GM21717 (cell line): Measurements from ENCODE around the gene ARHGAP24.
"Not testable (repeated sequence)": the region's sequence is repeated elsewhere in the genome, so short reads cannot be mapped to it uniquely, and the experiment has no call there.

ENCODE experiments used
- ATAC-seq: cut with Tn5 transposase; IDR thresholded peaks from one replicate; pipeline ENCODE4 v1.9.1; 2021; ENCODE audit warnings: mild to moderate bottlenecking, moderate library complexity; ENCODE audit not compliant: unreplicated experiment

Gene ARHGAP24

GRCh38 chr4:85482010-85482738, 7.2 kb downstream of the ARHGAP24 start:
- ATAC-seq, result no peak

- ATAC-seq, result no peak
Observed at GRCh38 chr4:85486425-85487086, 11.6 kb downstream of the ARHGAP24 start.

GRCh38 chr4:85488416-85488815, 13.5 kb downstream of the ARHGAP24 start:
- no peak for ATAC-seq

GRCh38 chr4:85489273-85489981, 14.5 kb downstream of the ARHGAP24 start:
- ATAC-seq, result no peak

- no peak for ATAC-seq
Observed at GRCh38 chr4:85491527-85491926, 16.6 kb downstream of the ARHGAP24 start.

- no peak for ATAC-seq
Observed at GRCh38 chr4:85492336-85492735, 17.4 kb downstream of the ARHGAP24 start.

- ATAC-seq, result no peak
Observed at GRCh38 chr4:85495621-85496020, 20.7 kb downstream of the ARHGAP24 start.

GRCh38 chr4:85496126-85496849, 21.3 kb downstream of the ARHGAP24 start:
- no peak for ATAC-seq

- ATAC-seq, result no peak
Observed at GRCh38 chr4:85496933-85497332, 22.0 kb downstream of the ARHGAP24 start.

- ATAC-seq, result peak; percentile 99
Observed at GRCh38 chr4:85498068-85498733, 23.3 kb downstream of the ARHGAP24 start.

GRCh38 chr4:85499573-85499972, 24.6 kb downstream of the ARHGAP24 start:
- no peak for ATAC-seq

GRCh38 chr4:85500110-85500867, 25.3 kb downstream of the ARHGAP24 start:
- ATAC-seq, result no peak

GRCh38 chr4:85501145-85501544, 26.2 kb downstream of the ARHGAP24 start:
- ATAC-seq, result not testable (repeated sequence)

GRCh38 chr4:85508654-85509053, 33.7 kb downstream of the ARHGAP24 start:
- ATAC-seq, result no peak

GRCh38 chr4:85509882-85510631, 35.1 kb downstream of the ARHGAP24 start:
- ATAC-seq, result no peak

- no peak for ATAC-seq
Observed at GRCh38 chr4:85510632-85510984, 35.7 kb downstream of the ARHGAP24 start.

- ATAC-seq, result no peak
Observed at GRCh38 chr4:85512446-85513205, 37.7 kb downstream of the ARHGAP24 start.

- no peak for ATAC-seq
Observed at GRCh38 chr4:85514117-85514516, 39.2 kb downstream of the ARHGAP24 start.

- ATAC-seq, result no peak
Observed at GRCh38 chr4:85514783-85515182, 39.8 kb downstream of the ARHGAP24 start.
